ENCODE results near the gene MAN1B1. TPM values are rescaled to one million over a fixed set of nuclear protein-coding genes. Genes with fewer than 3 reads are reported as not detected.
"Not testable (repeated sequence)": the region's sequence is repeated elsewhere in the genome, so short reads cannot be mapped to it uniquely, and the experiment has no call there.

Gene MAN1B1
- polyA plus RNA-seq, 6 donors from 2014 or later: 19.6 to 30.4 (median 24.3) TPM

DNA sequence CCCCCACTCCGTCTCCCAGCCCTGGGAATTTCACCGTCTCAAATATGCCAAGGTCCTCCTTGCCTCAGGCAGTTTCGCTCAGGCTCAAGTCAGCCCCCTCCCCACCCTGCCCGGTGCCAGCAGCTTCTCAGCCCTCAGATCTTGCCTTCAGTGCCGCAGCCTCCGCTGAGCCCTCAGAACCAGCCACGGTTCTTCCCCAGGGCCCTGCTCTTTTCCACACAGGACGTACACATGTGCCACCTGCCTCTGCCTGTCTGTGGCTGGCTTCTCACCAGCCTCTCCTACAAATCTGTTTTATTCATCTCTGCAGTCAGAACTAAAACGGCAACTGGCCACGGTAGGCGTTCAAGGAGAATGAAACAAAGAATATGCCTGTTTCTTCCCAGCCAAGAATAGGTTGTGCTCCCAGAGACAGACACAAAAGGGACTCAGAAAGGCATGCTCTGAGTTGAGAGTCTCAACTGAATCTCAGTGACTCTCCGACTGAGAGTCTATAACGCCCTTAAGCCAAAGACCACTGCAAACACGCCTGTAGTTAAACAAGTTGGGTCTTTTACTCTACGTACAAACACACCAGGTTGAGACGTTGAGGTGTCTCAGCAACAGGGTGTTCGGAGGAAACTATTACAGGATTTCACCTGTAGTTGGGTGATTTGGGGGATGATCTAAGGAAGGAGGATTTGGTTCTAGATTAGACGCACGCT is 41.5 kb downstream of the MAN1B1 start:
- H3K36me3 Mint-ChIP-seq: no peaks in the 10 kb centered on the region
- peaks cover 0 to 4% (median 0%) of the 10 kb centered on the region in 3 donors for H3K27me3 Mint-ChIP-seq
- DNase-seq: no peak
- ATAC-seq (ENCODE audit: low read depth in 2 of 2): no peak
- H3K9me3 Mint-ChIP-seq: peaks cover 0 to 2% (median 0%) of the 10 kb centered on the region in 7 donors
- peak overlapping the region; percentile 85 to 99 (median 93) for H3K4me3 Mint-ChIP-seq
- H3K4me1 Mint-ChIP-seq: peaks cover 30 to 44% (median 36%) of the 10 kb centered on the region in 3 donors
- peak overlapping the region; percentile 91 to 100 (median 98) for H3K27ac Mint-ChIP-seq

- Mint-ChIP-seq H3K27ac (peak overlapping the region; percentile 91 to 100 (median 98)), H3K36me3 (no peaks in the 10 kb centered on the region), H3K4me3 (peak overlapping the region; percentile 85 to 99 (median 93)), H3K27me3 (peaks cover 0 to 4% (median 0%) of the 10 kb centered on the region in 3 donors), H3K9me3 (peaks cover 0 to 2% (median 0%) of the 10 kb centered on the region in 7 donors), H3K4me1 (peaks cover 27 to 38% (median 31%) of the 10 kb centered on the region in 3 donors)
- DNase-seq: no peak
- ATAC-seq (ENCODE audit: low read depth in 2 of 2): peak in 1 of 2 donors; percentile 3
Measured at GRCh38 chr9:137128862-137129455, 42.2 kb downstream of the MAN1B1 start.

DNA sequence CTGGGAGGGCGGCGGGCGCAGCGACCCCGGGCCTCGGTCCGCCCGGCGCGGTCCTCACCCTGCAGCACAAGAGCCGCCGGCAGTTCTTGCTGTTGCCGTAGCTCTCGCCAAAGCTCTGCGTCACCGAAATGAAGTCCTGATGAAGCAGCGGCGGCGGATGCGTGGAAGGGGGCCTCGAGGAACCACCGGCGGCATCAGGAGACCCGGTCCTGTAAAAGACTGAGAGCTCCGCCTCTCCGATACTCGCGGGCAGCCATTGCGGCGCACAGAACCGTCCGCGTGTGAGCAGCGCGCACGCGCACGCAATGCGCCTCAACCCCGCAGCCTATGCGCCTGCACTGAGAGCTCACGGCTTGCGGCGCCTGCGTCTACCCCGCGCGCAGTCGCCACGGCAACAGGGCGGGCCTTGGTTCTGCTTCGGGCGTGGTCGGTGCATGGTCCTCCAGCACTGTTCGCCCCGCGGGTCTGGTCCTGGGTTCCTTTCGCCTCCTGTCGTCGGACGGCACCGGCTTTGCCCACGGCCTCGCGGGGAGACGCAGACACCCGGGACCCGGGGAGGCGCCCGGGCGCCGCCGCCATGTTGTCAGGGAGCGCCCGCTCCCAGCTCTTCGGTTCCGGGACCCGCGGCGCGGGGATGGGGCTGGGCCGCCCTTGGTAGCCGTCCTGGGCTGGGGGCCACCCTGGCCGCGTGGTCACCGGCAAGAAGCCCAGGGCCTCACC is 42.8 kb downstream of the MAN1B1 start:
- Mint-ChIP-seq H3K27ac (peak overlapping the region; percentile 36 to 99 (median 87)), H3K9me3 (peaks cover 0 to 2% (median 0%) of the 10 kb centered on the region in 7 donors), H3K36me3 (no peaks in the 10 kb centered on the region), H3K27me3 (peaks cover 0 to 4% (median 2%) of the 10 kb centered on the region in 3 donors), H3K4me3 (peak overlapping the region; percentile 85 to 99 (median 93)), H3K4me1 (peaks cover 27 to 38% (median 31%) of the 10 kb centered on the region in 3 donors)
- ATAC-seq (ENCODE audit: low read depth in 2 of 2) (peak; percentile 93 to 94), DNase-seq (peak; percentile 91)

DNA sequence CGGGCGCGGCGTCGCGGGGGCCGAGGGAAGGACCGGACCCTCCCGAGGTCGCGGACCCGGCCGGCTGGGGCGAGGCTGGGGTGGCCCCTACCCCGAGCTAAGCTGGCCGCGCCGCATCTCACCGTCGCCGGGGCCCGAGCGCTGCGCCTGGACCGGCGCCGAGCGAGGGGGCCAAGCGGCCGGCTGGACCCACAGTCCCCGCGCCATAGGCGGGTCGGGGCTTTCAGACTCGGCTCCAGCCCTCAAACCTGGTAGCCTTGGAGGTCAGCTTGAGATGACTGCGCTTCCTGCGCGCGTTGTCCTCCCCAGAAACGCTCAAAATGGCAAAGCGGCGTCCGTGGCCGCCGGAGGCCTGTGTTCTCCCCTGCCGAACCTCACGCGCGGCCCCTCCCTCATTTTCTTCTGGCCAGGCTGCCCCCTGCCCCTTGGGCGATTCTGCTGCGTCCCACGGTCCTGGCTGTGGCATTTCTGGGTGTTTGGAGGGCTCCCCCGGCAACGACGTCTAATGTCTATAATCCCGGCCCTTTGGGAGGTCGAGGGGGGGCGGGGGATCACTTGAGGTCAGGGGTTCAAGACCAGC is 43.5 kb downstream of the MAN1B1 start:
- H3K4me1 Mint-ChIP-seq: peaks cover 27 to 38% (median 31%) of the 10 kb centered on the region in 3 donors
- H3K27me3 Mint-ChIP-seq: peaks cover 0 to 7% (median 4%) of the 10 kb centered on the region in 3 donors
- H3K27ac Mint-ChIP-seq: peak overlapping the region in 4 of 6 donors; percentile 56 to 93 (median 71)
- peak overlapping the region; percentile 71 to 94 (median 82) for H3K4me3 Mint-ChIP-seq
- ATAC-seq (ENCODE audit: low read depth in 2 of 2) (no peak), DNase-seq (no peak)
- no peaks in the 10 kb centered on the region for H3K36me3 Mint-ChIP-seq
- H3K9me3 Mint-ChIP-seq: peaks cover 0 to 2% (median 0%) of the 10 kb centered on the region in 7 donors

GRCh38 chr9:137134191-137134590 is 47.4 kb downstream of the MAN1B1 start:
- H3K27me3 Mint-ChIP-seq: peaks cover 18 to 39% (median 28%) of the 10 kb centered on the region in 3 donors
- no peak for ATAC-seq (ENCODE audit: low read depth in 2 of 2)
- peaks cover 0 to 2% (median 0%) of the 10 kb centered on the region in 7 donors for H3K9me3 Mint-ChIP-seq
- no peak overlapping the region for H3K4me3 Mint-ChIP-seq
- H3K4me1 Mint-ChIP-seq: peaks cover 10 to 17% (median 15%) of the 10 kb centered on the region in 3 donors
- H3K36me3 Mint-ChIP-seq: no peaks in the 10 kb centered on the region
- H3K27ac Mint-ChIP-seq: no peak overlapping the region
- DNase-seq: no peak

DNA sequence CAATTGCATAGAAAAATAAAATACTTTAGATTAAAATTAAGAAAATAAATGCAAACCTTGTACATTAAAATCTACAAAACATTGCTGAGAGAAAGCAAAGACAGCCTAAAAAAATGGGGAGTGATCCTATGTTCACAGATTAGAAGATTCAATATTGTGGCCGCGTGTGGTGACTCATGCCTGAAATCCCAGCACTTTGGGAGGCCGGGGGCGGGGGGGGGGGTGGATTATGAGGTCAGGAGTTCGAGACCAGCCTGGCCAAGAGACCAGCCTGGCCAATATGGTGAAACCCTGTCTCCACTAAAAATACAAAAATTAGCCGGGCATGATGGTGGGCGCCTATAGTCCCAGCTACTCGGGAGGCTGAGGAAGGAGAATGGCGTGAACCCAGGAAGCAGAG is 48.4 kb downstream of the MAN1B1 start:
- H3K27me3 Mint-ChIP-seq: peaks cover 19 to 48% (median 36%) of the 10 kb centered on the region in 3 donors
- H3K36me3 Mint-ChIP-seq; ATAC-seq (ENCODE audit: low read depth in 2 of 2); H3K9me3 Mint-ChIP-seq; H3K27ac Mint-ChIP-seq; H3K4me3 Mint-ChIP-seq; DNase-seq: not testable (repeated sequence)
- peaks cover 13 to 17% (median 15%) of the 10 kb centered on the region in 3 donors for H3K4me1 Mint-ChIP-seq

DNA sequence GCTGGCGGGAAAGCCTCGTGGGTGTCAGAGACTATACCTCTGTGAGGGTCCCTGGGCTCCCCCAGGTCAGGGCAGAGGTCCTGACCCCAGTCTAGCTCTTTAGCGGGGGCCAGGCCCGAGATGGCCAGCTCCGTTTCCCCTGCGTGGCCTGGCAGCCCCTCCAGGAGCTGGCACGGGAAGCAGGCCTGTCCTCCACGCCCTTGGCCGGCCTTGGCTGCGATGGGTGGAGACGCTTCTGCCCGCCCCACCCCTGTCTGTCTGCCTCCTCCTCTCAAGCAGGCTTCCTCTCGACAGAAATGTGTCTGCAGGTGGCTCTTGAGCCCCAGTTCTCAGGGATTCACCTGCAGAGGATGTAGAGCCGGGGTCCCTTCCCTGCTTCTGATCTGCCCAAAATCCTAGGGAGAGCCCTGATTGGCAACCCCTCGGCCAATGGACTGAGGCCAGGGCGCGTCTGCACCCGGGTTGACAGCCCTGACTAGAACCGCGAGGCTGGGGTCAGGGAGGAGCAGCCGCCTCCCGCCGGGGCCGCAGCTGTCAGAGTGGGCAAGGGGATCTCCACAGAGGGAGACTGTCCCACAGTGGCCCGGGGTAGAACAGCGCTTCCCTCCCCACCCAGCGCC is 49.6 kb downstream of the MAN1B1 start:
- ATAC-seq (ENCODE audit: low read depth in 2 of 2) (peak in 1 of 2 donors; percentile 18), DNase-seq (no peak)
- Mint-ChIP-seq H3K36me3 (no peaks in the 10 kb centered on the region), H3K4me3 (peak overlapping the region in 2 of 8 donors; percentile 24 to 40), H3K27ac (no peak overlapping the region), H3K9me3 (no peaks in the 10 kb centered on the region), H3K27me3 (peaks cover 24 to 60% (median 43%) of the 10 kb centered on the region in 3 donors), H3K4me1 (peaks cover 9 to 12% (median 11%) of the 10 kb centered on the region in 3 donors)

- peaks cover 9 to 12% (median 11%) of the 10 kb centered on the region in 3 donors for H3K4me1 Mint-ChIP-seq
- no peak for ATAC-seq (ENCODE audit: low read depth in 2 of 2)
- peaks cover 0 to 2% of the 10 kb centered on the region in 2 donors for H3K36me3 Mint-ChIP-seq
- peak overlapping the region in 1 of 8 donors; percentile 40 for H3K4me3 Mint-ChIP-seq
- H3K27ac Mint-ChIP-seq: no peak overlapping the region
- DNase-seq: no peak
- H3K9me3 Mint-ChIP-seq: no peaks in the 10 kb centered on the region
- peaks cover 26 to 66% (median 48%) of the 10 kb centered on the region in 3 donors for H3K27me3 Mint-ChIP-seq
Measured at GRCh38 chr9:137136881-137137607, 50.3 kb downstream of the MAN1B1 start.

DNA sequence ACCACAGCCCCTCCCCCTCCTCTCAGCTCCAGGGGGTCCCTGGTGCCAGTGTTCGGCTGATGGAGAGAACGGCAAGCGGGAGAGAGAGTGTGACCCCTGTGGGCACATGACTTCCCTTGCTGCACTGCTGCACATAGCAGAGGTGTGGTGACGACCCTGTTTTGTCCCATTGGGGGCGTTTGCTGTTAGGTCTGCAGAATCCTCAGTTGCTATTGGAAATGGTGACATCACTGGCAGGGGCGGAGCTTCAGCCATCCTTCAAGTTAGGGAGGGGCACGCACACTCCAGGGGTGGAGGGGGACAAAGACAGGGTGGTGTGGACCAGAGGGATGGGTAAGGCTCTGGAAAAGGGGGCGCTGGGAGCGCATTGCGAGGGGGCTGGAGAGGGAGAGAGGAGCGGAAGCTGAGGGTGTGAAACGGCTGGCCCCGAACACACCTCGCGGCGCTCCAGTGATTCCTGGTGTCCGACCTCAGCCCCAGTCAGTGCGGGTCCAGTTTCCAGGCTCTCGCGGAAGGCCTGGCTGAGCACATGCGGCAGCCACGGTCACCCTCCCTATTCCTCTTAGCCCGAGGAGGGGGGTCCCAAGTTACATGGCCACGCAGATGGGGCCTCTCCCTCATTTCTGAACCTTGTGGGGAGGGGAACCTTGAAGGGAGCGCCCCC is 51.4 kb downstream of the MAN1B1 start:
- Mint-ChIP-seq H3K4me1 (peaks cover 9 to 16% (median 11%) of the 10 kb centered on the region in 3 donors), H3K27me3 (peaks cover 28 to 73% (median 58%) of the 10 kb centered on the region in 3 donors), H3K4me3 (peak overlapping the region in 2 of 8 donors; percentile 41 to 65), H3K27ac (peak overlapping the region in 3 of 6 donors; percentile 43 to 78 (median 47)), H3K9me3 (no peaks in the 10 kb centered on the region), H3K36me3 (peaks cover 0 to 8% of the 10 kb centered on the region in 2 donors)
- DNase-seq: no peak
- peak; percentile 30 to 33 for ATAC-seq (ENCODE audit: low read depth in 2 of 2)

DNA sequence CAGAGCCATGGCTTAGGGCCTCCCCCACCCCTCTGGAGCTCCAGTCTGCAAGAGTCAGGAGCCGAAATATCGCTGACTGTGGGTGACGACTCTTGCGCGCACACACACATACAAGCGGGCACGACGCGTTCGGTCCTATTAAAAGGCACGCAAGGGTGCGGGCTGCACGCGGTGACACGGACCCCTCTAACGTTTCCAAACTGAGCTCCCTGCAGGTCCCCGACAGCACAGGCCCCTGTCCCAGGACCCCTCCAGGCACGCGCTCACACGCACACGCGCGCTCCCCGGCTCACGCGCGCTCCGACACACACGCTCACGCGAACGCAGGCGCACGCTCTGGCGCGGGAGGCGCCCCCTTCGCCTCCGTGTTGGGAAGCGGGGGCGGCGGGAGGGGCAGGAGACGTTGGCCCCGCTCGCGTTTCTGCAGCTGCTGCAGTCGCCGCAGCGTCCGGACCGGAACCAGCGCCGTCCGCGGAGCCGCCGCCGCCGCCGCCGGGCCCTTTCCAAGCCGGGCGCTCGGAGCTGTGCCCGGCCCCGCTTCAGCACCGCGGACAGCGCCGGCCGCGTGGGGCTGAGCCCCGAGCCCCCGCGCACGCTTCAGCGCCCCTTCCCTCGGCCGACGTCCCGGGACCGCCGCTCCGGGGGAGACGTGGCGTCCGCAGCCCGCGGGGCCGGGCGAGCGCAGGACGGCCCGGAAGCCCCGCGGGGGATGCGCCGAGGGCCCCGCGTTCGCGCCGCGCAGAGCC is 52.1 kb downstream of the MAN1B1 start, which contains the start of gene GRIN1:
Gene GRIN1 (plus strand): TSS at position 433 of the 746 bp plus-strand sequence. CDS start 333 bp downstream, outside the sequence.
- Mint-ChIP-seq H3K9me3 (no peaks in the 10 kb centered on the region), H3K4me1 (peaks cover 9 to 16% (median 11%) of the 10 kb centered on the region in 3 donors), H3K27ac (peak within 1 kb of the TSS in 3 of 6 donors; percentile 47 to 78 (median 56)), H3K4me3 (peak within 1 kb of the TSS in 3 of 8 donors; percentile 20 to 65 (median 62)), H3K36me3 (peaks cover 0 to 8% of the 10 kb centered on the region in 2 donors), H3K27me3 (peaks cover 32 to 80% (median 65%) of the 10 kb centered on the region in 3 donors)
- DNase-seq: no peak
- peak; percentile 51 to 60 for ATAC-seq (ENCODE audit: low read depth in 2 of 2)
